NAMALWA (cell line): ENCODE data around the gene PTPRN2.

Source experiments
- DNase-seq: peaks from one replicate; pipeline ENCODE4 v3.0.0-alpha.2; 2015; ENCODE audit warnings: low spot score

Gene PTPRN2

DNA sequence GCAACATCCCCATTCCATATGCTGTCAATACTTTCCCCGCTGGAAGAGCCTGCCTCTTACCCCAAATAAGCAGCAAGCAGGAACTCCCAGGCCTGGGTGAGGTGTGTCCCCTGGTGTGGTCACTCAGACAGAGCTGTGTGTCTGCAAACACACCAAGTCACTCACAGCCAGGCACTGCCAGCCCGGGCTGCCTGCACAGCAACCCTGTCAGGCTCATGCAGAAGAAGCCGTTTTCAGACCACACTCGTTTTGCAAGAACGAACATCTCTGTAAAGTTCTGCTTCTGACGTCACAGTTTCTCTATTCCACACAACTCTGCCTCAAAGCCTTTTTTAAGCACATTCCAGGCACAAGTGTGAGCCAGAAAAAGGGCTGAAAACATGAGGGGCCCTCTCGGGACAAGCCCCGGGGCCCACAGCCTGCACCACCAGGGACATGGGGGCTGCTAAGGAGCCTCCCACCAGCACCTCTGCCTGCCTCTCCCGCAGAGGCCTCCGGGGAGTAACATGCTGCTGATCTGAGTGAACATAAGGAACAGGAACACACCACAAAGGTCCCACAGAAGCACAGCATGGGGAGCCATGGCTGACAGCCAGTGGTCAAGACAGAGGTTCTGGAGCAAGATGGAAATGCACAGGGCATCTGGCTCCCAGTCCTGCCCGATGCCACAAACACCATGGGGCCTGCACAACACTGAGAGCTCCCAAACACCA lies 11.4 kb downstream of the PTPRN2 start:
- no peak for DNase-seq

GRCh38 chr7:158574308-158575036 lies 13.2 kb downstream of the PTPRN2 start:
- DNase-seq = no peak

GRCh38 chr7:158573310-158573709 lies 14.3 kb downstream of the PTPRN2 start:
- no peak for DNase-seq

GRCh38 chr7:158572000-158572828 lies 15.4 kb downstream of the PTPRN2 start:
- peak; percentile 76 for DNase-seq

DNA sequence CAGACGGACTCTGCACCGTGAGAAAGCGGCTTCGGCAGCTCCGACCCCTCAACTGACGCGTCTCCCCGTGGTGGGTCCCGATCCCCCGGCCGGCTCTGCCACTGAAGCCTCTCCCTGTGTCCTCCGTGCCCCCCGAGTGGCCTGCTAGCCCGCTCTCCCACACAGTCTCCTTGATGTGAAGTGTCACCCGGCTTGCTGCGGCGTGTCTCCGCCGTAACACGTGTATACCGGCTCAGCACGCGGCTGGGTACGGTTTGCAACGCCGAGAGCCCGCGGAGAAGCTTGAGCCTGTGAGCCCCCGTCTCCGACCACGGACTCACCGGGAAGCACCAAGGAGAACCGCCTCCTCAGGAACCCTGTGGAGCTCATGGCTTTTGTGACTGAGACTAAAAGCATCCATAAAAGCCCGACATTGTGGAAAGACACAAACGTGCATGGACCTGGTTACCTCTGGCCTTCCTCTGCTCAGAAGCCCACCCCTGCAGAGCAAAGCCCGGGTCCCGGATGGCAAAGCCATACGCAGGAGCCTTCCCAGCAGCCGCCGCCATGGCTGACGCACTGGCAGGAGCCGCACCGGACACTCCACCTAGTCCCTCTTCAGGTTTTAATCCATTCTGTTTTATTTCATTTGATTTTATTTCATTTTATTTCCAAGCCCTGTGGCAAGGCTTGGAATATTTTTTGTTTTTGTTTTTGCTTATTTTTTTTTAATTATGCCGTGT lies 17.0 kb downstream of the PTPRN2 start:
- DNase-seq = no peak

- no peak for DNase-seq
Observed at GRCh38 chr7:158569858-158570323, 17.7 kb downstream of the PTPRN2 start.

DNA sequence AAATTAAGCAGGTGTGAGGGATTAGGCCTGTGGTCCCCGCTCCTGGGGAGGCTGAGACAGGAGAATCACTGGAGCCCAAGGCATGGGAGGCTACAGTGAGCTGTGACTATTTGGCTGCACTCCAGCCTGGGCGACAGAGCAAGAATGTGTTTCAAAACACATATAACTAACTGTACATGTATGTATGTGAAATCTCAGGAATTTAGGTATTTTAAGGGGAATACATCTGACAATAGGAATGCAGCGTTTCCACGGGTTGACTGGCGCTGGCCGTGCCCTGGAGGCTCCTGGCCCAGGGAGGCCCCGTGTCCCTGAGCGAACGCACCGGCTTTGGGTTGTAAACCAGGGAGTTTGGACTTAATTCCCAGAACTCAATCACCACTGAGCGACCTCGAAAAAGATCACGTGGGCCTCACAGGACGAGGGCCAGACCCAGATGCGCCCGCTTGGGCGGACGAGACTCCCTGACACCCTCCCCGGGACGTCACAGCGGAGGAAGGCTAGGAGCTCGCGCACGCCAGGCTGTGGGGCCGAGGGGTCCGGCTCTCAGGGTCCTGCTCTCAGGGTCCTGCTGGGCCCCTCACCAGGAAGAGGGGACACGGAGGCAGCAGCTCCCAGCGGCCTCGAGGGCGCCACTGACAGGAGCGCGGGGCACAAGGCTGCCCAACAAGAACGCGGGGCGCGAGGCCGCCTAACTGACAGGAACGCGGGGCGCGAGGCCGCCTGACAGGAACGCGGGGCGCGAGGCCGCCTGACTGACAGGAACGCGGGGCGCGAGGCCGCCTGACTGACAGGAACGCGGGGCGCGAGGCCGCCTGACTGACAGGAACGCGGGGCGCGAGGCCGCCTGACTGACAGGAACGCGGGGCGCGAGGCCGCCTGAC lies 18.4 kb downstream of the PTPRN2 start:
- DNase-seq = no peak

DNA sequence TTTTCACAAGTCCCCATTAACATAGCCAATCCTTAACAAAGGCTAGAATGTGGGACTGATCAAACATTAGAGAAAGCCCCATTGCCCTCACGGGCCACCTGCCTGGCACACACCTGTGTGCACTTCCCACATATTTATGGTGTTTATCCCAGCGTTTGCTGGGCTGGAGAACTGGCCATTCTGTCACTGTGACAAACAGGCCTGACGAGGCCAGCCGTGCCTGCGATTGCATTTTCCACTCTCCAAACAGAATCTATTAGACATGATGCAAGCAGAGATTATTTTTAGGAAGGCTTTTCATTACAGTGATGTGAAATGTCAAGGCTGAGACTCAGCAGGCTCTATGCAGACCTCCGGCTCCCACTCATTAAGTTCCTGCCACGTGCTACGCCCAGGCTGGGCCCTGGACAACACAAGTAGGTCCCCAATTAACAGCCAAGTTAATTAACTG lies 20.4 kb downstream of the PTPRN2 start:
- no peak for DNase-seq

GRCh38 chr7:158564663-158565035 lies 23.0 kb downstream of the PTPRN2 start:
- no peak for DNase-seq

GRCh38 chr7:158563911-158564662 lies 23.5 kb downstream of the PTPRN2 start:
- DNase-seq = no peak

DNA sequence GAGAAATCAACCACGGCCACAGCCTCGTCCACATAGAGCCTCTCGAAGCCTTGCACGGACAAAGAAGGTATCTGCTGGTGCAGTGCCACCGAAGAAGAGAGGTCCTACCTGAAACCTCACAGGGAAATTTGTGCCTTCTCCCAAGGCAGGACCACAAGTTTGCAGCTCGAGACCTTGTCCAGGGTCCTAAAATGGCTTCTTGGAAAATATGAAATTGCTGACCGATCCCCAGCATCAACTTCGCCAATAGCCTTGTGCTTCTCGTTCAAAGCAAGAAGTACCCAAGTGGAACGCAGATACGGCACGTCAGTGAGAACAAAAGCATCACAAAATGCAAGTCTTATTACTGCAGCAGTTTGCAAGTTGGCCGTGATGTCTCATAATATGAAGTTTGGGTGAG lies 24.6 kb downstream of the PTPRN2 start:
- no peak for DNase-seq

DNA sequence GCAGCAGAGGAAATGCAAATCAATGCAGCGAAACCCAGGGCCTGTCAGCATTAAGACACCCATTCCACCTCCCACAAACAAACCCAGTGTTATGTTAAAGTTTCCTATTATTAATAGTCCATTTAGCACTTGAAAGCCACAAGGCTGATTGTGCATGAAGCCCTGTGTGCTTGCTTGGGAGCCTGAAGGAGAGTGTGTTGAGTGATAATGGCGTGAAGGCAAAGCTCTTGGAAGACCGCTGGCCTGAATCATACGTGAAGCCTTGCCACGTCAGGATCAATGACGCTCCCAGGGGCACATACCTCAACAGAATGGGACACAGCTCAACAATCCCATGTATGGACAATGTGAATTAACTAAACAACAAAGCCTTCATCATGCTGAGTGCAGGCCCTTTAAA lies 25.1 kb downstream of the PTPRN2 start:
- no peak for DNase-seq

- no peak for DNase-seq
Observed at GRCh38 chr7:158561659-158562058, 26.0 kb downstream of the PTPRN2 start.

GRCh38 chr7:158560386-158560785 lies 27.2 kb downstream of the PTPRN2 start:
- no peak for DNase-seq

DNA sequence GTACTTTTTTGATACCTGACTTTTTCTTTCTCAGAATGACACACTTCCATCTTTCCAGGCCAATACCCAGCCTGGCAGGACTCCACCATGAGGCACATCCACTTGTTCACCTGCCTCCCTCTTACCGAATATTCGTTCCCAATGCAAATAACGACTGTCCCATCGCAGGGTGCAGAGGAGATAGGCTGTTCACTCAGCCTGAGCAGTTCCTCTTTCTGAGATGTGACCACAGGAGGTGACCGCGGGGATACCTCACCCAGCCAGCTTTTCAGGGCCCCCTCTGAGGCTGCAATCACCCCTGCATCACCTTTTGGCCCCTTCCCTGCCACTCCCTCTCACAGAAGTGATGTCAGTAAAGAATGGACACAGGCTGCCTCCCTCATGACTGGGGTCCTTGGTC lies 28.3 kb downstream of the PTPRN2 start:
- no peak for DNase-seq

- DNase-seq = no peak
Observed at GRCh38 chr7:158558816-158559215, 28.8 kb downstream of the PTPRN2 start.

DNA sequence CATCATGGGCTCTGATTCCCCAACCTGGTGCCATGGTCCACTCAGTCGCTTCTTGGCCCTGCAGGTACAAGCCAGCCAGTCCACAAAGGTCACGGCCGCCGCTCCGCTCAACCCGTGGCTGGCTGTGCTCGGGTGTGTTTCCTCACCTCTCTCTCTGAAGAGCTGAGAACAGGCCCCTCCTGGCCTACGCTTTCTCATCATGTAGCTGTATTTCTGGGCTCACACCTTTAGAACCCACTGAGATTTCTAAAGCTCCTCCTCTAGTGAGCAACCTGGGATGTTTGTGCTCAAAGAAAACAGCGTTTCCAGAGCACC lies 30.2 kb downstream of the PTPRN2 start:
- no peak for DNase-seq

- DNase-seq = no peak
Observed at GRCh38 chr7:158556721-158557440, 30.7 kb downstream of the PTPRN2 start.

- DNase-seq = no peak
Observed at GRCh38 chr7:158555034-158555520, 32.5 kb downstream of the PTPRN2 start.
